ENCODE results near the gene PIGU.

GRCh38 chr20:34689486-34689885 lies 12.6 kb upstream of the PIGU start:
- no peak for TF ChIP-seq CTCF (conservative IDR thresholded peaks at IDR 0.05 in 1 of 2, IDR thresholded peaks at IDR 0.05 in 1 of 2; ENCODE audit: low read depth in 1 of 2, low read length in 2 of 2)
- TF ChIP-seq EZH2 (IDR thresholded peaks at IDR 0.05; ENCODE audit: low read length, missing control alignments): no peak
